Epithelial cell of esophagus (primary cell): ENCODE results near the gene OPALIN.

ENCODE experiments used
- DNase-seq: peaks from one replicate; pipeline ENCODE4 v3.0.0; 2010; ENCODE audit warnings: low read depth
- H3K4me3 ChIP-seq: 2 replicates; pipeline ENCODE4 v1.5.1; 2011; ENCODE audit warnings: mild to moderate bottlenecking, low read length, control low read depth
- CTCF ChIP-seq: IDR thresholded peaks from 2 replicates; pipeline ENCODE4 v1.5.1; 2011; ENCODE audit warnings: low read depth, mild to moderate bottlenecking, low read length, control low read depth, inconsistent platforms; ENCODE audit not compliant: insufficient read depth; ENCODE audit errors: missing control alignments

OPALIN gene

GRCh38 chr10:96341219-96342182 lies 17.3 kb downstream of the OPALIN start:
- DNase-seq = no peak
- TF ChIP-seq CTCF = no peak

GRCh38 chr10:96339956-96340904 lies 18.6 kb downstream of the OPALIN start:
- no peak overlapping the region for H3K4me3 ChIP-seq
- peak; percentile 93 for TF ChIP-seq CTCF
- peak; percentile 80 for DNase-seq

More at GRCh38 chr10:96341219-96342182, 17.3 kb downstream of the OPALIN start:
- H3K4me3 ChIP-seq = no peak overlapping the region

- no peak for TF ChIP-seq CTCF
These were observed 19.4 kb downstream of the OPALIN start for GRCh38 chr10:96339383-96339782.

GRCh38 chr10:96338279-96338925 lies 20.4 kb downstream of the OPALIN start:
- DNase-seq = no peak
- H3K4me3 ChIP-seq = no peak overlapping the region
- TF ChIP-seq CTCF = no peak

More at GRCh38 chr10:96339383-96339782, 19.4 kb downstream of the OPALIN start:
- no peak overlapping the region for H3K4me3 ChIP-seq
- no peak for DNase-seq

GRCh38 chr10:96337106-96337505 lies 21.7 kb downstream of the OPALIN start:
- no peak for TF ChIP-seq CTCF
- DNase-seq = no peak
- H3K4me3 ChIP-seq = no peak overlapping the region
